GM18499 (cell line): ENCODE measurements around the gene LRRC71.
"Not testable (repeated sequence)": the region's sequence is repeated elsewhere in the genome, so short reads cannot be mapped to it uniquely, and the experiment has no call there.

Source experiments
- ATAC-seq: cut with Tn5 transposase; IDR thresholded peaks from one replicate; pipeline ENCODE4 v1.9.1; 2021; ENCODE audit warnings: moderate number of reproducible peaks; ENCODE audit not compliant: insufficient read depth, unreplicated experiment

Gene LRRC71

DNA sequence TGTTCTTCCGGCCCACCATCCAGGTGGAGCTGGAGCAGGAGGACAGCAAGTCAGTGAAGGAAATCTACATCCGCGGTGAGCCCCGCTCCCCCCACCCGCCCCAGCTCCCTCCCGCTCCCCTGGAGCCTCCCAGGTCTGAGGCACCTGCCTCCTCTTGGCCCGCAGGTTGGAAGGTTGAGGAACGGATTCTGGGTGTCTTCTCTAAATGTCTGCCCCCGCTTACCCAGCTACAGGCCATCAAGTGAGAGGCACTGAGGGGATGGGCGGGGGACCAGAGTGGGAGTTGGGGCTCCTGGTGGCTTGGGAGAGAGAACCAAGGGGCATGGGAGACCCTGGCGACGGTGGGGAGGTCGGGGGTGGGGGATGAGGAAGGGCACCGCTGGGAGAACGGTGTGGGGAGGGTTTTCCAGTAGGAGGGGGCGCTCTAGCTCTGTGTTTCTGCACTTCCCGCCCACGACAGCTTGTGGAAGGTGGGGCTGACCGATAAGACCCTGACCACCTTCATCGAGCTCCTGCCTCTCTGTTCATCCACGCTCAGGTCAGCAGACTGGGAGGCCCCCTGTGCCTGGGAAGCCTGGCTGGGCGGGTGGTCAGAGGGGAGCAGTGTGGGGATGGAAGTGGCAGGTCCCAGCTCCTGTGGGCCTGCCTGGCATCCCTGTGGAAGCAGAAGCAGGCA, 4.2 kb downstream of the LRRC71 start:
- no peak for ATAC-seq

DNA sequence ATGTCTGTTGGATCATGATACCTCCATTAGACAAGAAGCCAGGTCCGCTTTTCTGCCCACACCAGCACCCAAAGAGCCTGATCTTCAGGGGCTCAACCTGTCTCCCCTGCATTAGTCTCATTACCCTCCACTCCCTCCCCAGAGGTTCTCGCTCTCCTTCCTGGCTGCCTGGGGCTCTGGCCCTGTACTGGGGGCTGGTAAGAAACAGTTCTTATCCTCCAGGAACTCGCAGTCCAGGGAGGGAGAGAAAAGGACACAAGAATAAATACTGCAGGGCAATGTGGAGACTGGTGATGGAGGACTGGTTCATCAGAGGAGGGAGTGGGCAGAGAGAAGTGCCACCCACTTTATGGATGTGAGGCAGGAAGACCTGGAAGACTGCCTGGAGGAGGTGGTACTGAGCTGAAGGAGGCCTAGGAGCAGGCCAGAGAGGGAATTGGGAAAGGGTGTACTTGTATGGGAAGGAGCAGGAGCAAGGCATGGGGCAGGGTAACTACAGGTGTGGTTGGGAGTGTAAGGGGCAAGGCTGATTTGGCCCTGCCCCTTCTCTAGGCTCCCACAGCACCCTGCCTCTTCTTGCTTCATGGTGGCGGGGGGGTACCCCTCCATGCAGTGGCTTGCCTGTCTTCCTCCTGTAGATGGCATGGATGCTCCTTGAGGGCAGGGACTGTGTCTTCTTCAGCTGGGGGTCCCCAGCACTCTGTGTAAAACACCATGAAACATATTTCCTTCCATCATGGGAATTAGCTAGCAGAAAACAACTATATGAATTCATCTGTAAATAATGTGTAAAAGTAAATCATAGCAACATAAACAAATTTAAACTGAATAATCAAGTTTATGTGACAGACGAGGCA, 5.0 kb downstream of the LRRC71 start:
- ATAC-seq, result no peak

DNA sequence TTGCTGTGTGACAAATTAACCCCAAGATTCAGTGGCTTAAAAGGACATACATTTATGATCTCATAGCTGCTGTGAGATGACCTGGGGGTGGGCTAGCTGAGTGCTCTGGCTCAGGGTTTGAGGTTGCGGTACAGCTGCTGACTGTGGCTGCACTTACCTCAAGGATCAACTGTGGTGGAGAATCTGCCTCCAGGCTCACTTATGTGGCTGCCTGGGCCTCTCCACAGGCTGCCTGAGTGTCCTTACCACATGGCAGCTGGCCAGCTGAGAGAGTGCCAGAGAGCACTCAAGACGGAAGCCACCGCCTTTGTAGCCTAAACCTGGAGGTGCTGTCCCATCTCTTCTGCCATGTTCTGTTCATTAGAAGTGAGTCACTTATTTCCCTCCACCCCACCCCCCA, 5.7 kb downstream of the LRRC71 start:
- ATAC-seq, result no peak

DNA sequence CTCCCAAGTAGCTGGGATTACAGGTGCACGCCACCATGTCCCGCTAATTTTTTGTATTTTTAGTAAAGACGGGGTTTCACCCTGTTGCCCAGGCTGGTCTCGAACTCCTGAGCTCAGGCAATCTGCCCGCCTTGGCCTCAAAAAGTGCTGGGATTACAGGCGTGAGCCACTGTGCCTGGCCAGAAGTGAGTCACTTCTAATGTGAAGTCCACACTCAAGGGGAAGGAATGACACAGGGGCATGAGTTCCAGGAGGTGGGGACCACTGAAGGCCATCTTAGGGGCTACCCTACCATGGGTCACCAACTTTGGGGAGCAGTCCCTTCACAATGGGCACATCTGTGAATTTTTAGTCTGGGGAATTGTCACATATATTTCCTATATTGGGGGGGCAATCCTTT, 6.3 kb downstream of the LRRC71 start:
- ATAC-seq, result not testable (repeated sequence)

DNA sequence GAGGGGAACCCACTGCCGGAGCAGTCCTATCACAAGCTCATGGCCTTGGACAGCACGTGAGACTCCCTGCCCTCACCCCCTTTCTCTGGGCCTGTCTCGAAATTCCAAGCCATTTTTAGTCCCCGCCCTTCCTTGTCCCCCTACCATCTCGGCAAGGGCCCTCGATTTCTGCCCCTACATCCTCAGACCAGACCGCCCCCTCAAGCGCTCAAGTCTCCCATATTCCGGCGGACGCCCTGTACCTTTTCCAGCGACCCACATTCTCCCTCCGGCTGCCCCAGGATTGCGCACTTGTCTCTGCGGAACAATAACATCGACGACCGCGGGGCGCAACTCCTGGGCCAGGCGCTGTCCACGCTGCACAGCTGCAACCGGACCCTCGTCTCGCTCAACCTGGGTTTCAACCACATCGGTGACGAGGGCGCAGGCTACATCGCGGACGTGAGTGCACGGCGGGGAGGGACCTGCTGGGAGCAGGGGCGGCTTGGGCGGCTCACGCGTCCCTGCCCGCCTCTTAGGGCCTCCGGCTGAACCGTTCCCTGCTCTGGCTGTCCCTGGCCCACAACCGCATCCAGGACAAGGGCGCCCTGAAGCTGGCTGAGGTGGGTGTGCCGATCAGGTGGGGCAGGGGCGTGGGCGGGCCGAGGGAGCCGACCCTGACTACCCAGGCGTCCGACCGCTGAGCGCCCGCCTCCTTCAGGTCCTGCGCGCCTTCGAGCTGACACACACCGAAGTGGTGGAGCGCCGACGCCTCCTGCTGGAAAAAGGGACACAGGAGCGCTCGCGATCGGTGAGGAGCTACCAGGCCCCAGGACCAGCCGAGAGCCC, 7.0 kb downstream of the LRRC71 start:
- ATAC-seq, result no peak

DNA sequence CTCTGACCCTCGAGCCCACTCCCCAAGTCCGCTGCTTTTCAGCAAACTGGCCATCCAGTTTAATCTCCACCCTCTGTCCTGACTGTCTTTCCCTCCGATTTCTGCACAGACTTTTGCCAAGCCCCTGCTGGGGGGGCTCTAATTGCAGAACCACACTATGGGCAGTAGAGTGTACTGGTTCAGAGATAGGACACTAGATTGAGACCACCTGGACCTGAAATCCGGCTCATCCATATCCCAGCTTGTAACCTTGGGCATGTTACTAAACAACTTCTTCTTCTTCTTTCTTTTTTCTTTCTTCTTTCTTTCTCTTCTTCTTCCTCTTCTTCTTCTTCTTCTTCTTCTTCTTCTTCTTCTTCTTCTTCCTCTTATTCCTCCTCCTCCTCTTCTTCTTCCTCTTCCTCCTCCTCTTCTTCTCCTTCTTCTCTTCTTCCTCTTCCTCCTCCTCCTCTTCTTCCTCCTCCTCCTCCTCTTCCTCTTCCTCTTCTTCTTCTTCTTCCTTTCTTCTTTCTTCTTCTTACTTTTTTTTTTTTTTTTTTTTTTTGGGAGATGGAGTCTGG, 7.7 kb downstream of the LRRC71 start:
- ATAC-seq, result no peak

DNA sequence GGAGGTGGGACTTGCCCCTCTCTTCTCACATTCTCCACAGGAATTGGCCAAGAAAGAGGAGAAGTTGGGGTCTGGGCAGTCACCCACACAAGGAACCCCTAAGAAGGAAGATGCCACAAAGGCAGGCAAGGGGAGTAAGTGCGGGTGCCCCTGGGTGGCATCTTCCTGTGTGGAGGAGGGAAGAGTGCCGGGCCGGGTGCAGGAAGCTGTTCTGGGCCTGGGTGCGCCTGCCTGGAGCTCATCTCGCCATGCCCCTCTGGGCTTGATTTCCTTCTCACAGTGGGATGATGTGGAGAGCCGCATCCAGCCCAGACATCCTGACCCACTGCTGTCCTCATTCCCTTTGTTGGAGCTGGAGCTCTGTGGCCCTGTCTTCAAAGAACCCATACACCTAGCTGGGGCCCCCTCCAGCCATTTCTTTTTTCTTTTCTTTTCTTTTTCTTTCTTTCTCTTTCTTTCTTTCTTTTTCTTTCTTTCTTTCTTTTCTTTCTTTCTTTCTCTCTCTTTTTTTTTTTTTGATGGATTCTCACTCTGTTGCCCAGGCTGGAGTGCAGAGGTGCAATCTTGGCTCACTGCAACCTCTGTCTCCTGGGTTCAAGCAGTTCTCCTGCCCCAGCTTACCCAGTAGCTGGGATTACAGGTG, 9.3 kb downstream of the LRRC71 start:
- ATAC-seq, result no peak

DNA sequence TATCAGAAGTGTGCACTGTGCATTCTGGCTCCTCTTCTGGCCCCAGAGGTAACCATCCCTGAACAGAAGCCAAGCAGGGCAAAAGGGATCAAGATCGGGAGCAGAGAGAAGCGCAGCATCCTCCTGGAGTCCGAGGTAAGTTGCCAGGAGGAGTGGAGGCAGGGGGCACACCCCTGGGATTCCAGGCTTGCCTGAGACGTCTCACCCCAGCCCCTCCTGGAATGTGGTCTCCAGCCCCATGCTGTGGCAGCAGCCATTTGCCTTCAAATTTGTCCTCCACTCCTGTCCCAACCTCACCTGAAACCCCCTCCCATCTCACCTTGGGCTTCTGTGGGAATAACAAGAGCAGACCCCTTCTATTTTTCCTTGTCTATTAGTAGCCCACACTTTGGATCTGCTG, 10.1 kb downstream of the LRRC71 start:
- no peak for ATAC-seq

DNA sequence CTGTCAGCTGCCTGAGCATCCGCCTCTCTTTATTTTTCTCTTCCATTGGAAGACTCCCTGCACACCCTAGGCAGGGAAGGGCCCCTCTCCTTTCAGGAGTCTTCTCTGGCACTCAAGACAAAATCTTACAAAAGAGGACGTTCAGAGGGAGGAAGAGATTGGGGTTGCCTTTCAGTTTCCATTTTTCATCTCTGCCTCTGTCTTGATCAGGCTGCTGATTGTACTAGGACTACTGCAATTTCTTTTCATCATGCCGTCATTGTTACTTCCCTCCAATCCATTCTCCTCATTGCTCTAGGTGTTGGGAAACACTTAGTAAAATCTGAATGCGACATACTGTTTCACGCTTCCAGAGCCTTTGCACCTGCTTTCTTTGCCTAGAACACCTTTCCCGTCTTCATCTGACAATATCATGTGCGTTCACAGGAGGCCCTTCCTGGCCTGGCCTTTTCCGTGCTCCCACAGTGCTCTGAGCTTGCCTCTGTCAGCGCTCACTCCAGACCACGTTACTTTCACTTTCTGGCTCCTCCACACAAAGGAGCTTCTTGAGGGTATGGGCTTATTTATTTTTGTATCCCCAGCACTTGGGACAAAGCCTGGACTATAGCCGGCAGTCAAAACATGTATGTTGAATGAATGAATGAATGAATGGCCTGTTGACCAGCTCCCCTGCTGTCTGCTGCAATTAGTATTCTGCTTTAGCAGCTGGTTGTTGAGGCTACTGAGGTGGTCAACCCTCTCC, 10.9 kb downstream of the LRRC71 start:
- no peak for ATAC-seq

DNA sequence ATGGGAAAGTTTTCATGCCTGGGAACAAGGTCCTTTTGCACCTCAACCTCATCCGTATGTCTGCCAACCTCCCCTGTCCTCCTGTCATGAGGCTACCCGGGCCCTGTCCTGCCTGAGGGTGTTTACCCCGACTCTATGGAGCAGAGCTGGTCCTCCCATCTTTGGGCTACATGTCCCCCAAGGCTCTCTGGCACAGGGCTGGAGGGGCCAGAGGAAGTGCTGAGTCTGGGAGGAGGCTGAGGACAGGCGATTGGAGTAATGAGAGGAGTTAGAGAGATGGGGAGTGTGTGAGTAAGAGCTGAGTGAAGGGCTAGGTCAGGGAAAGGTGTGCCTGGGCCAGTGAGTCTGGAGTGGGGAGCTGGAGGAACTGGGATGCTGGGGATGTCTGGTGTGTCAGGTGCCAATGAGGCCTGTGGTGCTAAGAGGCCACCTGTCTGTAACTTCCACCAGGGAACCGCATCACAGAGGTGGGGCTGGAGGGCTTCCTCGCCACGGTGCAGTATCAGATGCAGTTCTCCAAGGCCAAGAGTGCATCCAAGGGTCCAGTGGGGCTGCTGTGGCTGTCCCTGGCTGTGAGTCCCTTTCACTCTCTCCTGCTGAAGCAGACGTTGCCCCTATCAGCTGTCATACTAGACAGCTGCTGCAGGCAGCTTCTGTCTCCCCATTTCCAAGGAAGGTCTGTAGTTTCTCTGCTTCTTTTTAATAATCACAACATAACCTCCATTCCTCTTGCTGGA, 11.7 kb downstream of the LRRC71 start:
- ATAC-seq, result no peak

DNA sequence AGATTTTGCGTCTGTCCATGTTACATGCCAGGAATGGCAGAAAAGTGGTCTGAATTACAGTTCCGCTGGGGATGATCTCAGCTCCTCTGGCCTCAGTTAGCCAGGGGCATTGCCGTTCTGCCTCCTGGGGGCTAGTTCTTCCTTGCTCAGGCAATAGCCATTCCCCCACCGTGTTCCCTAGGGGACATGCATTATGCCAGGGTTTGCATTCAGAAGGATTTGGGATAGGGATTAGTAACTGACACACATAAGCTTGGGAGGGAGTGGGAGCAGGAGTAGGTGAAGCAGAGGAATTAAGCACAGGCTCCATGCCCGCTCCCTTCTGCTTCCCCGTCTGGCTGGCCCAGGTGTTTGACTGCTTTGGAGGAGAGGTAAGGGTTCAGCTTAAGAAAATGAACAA, 12.7 kb downstream of the LRRC71 start:
- ATAC-seq, result no peak

DNA sequence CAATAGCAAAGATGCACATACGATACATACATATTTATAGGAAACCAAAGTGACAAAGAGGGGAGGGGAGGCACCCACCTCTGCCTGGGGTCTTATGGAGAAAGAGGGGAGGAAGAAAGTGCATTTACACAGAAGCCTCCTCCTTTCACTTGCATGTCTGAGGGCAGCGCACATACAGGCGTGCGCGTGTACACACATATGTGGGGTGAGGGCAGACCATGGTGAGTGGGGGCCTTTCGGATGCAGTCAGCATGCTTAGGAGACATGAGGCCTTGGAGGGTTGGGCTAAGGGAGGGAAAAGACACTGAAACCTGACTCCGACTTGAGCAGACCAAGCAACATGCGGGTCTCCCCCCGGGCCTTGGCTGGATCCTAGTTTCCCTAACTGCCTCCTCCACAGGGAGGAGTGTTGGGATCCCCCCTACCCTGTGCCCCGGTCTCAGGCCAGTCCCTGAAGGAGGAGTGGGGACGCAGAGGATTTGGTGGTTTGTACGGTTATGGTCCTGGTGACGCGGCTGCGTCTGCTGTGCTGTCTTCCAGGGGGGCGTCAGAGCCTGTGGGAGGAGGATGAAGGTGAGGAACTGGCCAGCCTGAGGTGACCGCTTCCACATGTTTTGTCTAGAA, 15.2 kb downstream of the LRRC71 start:
- ATAC-seq, result no peak

DNA sequence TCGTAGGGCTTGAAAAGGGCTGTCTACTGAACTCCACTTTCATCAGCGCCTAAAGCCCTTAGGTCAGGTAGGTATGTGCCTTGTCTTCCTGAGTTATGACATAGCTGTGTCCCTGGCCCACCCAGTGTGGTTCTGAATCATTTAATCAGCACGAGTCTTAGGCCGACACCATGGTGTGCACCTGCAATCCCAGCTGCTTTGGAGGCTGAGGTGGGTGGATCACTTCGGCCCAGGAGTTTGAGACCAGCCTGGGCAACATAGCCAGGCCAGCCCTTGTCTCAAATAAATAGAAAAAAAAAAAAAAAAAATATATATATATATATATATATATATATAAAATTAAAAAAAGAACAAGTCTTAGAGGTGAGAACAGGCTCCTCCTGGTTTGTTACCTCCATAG, 15.8 kb downstream of the LRRC71 start:
- ATAC-seq, result no peak

DNA sequence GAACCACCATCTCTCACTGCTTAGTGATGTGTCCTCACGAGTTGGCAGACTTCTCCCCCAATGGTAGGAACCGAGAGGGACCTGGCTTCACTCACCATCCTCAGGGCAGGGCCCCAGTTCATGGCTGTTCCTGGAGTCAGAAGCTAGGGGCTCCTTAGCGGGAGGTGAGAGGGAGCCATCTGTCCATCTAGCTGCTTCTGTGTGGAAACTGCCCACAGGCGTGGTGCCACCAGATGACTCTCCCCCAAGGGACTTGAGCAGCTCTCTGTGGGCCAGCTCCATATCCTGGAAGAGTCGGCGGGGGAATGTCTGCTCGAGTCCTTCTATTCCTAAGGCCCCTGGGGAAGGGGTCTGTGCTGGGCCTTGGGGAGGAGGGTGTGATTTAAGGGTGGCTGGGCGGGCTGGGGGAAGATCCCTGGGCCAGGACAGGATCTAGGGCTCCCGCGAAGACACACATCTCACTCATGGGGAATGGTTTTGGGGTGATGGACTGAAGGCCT, 16.3 kb downstream of the LRRC71 start:
- ATAC-seq, result no peak

DNA sequence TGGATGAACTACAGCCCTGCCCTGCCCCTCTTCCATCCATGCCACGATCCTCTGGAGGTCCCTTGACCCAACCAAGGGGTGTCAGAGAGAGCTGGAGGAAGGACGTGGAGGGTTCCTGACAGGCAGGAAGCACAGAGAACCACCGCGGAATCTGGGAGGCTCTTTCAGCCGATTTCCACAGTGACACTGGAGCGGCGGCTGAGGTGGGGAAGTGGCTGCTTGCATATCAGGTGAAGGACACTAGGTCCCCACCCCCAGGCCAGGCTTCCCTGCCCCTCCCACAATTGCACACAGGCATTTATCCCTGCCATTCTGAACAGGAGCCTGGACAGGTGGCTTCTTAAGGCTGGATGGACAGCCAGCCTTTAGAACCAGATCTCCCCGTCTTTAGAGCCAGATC, 17.5 kb downstream of the LRRC71 start:
- no peak for ATAC-seq

DNA sequence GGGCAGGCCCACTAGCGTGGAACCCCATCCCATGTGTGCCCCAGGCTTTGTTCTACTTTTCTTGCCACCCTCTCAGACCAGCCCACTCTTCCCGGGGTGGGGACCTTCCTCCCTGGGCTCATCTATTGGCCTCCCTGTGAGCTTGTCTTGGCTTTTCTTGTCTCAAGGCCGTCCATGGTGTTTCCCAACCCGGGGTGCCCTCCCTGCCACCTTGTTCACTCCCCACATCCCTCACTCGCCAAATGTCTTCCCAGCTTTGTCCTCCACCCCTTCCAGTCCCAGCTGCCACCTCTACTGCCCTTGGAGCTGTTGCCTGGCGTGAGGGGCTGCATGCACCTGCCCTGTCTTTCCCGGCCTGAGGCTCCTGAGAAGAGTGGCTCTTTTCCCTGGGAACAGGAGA, 18.4 kb downstream of the LRRC71 start:
- ATAC-seq, result no peak

DNA sequence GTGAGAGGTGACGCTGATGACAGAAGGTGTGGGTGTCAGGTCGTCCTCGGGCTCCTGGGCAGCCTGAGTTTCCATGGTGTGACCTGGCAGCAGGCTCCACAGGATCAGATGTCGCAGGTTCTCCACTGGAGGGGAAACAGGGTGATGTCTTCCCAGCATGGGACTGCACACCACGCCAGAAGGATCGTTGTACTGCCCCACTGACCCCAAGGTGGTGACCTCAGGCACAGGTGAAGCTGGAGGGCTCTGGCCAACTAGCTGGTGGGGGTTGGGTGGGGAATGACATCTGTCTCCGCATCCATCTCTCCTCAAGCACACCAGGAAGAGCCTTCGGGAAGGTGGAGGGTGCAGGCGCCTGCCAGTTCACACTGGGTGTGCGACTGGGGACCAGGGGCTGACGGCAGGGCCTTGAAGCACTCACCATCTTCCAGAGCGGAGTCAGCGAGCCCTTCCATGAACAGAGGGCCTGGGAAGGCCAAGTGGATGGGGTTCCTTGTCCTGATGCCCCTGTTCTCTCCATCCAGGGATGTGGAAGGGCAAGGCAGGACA, 19.4 kb downstream of the LRRC71 start:
- ATAC-seq, result no peak

DNA sequence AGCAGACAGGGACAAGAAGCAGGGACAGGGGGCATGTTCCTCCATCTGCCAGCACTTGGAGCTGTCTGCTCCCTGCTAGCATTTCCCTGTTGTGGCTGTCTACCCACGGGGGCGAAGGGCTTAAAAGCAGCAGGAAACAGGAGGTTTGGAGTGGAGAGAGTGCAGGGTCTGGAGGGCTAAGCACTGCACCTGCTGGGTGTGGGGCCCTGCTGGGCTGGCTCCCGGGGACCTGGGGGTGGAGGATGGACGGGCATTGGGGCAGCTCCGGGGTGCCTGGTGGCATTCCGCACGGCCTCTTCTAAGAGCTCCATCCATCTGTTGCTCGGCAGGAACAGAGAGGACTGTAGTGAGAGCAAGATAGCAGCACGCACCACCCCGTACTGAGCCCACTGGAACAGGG, 21.2 kb downstream of the LRRC71 start:
- ATAC-seq, result no peak
